ENCODE data around the gene EVC. TPM values are rescaled to one million over a fixed set of nuclear protein-coding genes. Genes with fewer than 3 reads are reported as not detected.

Gene EVC
- total and polyA plus RNA-seq, 2 experiments from 2014 or later, result 2.5 to 45.3 TPM

- peak in 1 of 2 donors; percentile 48 for DNase-seq (ENCODE audit: low read depth in 1 of 2, low spot score in 1 of 2)
- H3K36me3 ChIP-seq, result no peaks in the 10 kb centered on the region
- H3K4me1 ChIP-seq (ENCODE audit: low read depth), result no peaks in the 10 kb centered on the region
- TF ChIP-seq CTCF (IDR thresholded peaks at IDR 0.05; ENCODE audit: low read depth, low read length), result no peak
- H3K27me3 ChIP-seq, result no peaks in the 10 kb centered on the region
- H3K4me3 ChIP-seq, result no peak overlapping the region
- H3K27ac ChIP-seq, result no peak overlapping the region
- H3K9me3 ChIP-seq (ENCODE audit: low read depth), result no peaks in the 10 kb centered on the region
Observed at GRCh38 chr4:5712517-5712916, 1.5 kb downstream of the EVC start.

GRCh38 chr4:5712931-5713330, 1.9 kb downstream of the EVC start:
- DNase-seq (ENCODE audit: low read depth in 1 of 2, low spot score in 1 of 2), result no peak
- no peak for TF ChIP-seq CTCF (IDR thresholded peaks at IDR 0.05; ENCODE audit: low read depth, low read length)
- no peak overlapping the region for H3K27ac ChIP-seq

GRCh38 chr4:5713861-5714260, 2.9 kb downstream of the EVC start:
- Histone ChIP-seq H3K27me3 (no peaks in the 10 kb centered on the region), H3K36me3 (no peaks in the 10 kb centered on the region), H3K4me1 (ENCODE audit: low read depth) (no peaks in the 10 kb centered on the region), H3K27ac (no peak overlapping the region), H3K9me3 (ENCODE audit: low read depth) (no peaks in the 10 kb centered on the region), H3K4me3 (no peak overlapping the region)
- no peak for TF ChIP-seq CTCF (IDR thresholded peaks at IDR 0.05; ENCODE audit: low read depth, low read length)
- no peak for DNase-seq (ENCODE audit: low read depth in 1 of 2, low spot score in 1 of 2)

More at GRCh38 chr4:5712931-5713330, 1.9 kb downstream of the EVC start:
- no peaks in the 10 kb centered on the region for H3K36me3 ChIP-seq
- no peak overlapping the region for H3K4me3 ChIP-seq
- H3K9me3 ChIP-seq (ENCODE audit: low read depth), result no peaks in the 10 kb centered on the region
- no peaks in the 10 kb centered on the region for H3K27me3 ChIP-seq
- H3K4me1 ChIP-seq (ENCODE audit: low read depth), result no peaks in the 10 kb centered on the region

- Histone ChIP-seq H3K27ac (no peak overlapping the region), H3K4me3 (no peak overlapping the region), H3K4me1 (ENCODE audit: low read depth) (no peaks in the 10 kb centered on the region), H3K27me3 (no peaks in the 10 kb centered on the region), H3K9me3 (ENCODE audit: low read depth) (no peaks in the 10 kb centered on the region), H3K36me3 (no peaks in the 10 kb centered on the region)
- no peak for DNase-seq (ENCODE audit: low read depth in 1 of 2, low spot score in 1 of 2)
- no peak for TF ChIP-seq CTCF (IDR thresholded peaks at IDR 0.05; ENCODE audit: low read depth, low read length)
Observed at GRCh38 chr4:5715357-5715756, 4.4 kb downstream of the EVC start.

- no peak overlapping the region for H3K4me3 ChIP-seq
- no peak overlapping the region for H3K27ac ChIP-seq
- H3K4me1 ChIP-seq (ENCODE audit: low read depth), result no peaks in the 10 kb centered on the region
- no peak for TF ChIP-seq CTCF (IDR thresholded peaks at IDR 0.05; ENCODE audit: low read depth, low read length)
- no peaks in the 10 kb centered on the region for H3K27me3 ChIP-seq
- H3K36me3 ChIP-seq, result no peaks in the 10 kb centered on the region
- no peak for DNase-seq (ENCODE audit: low read depth in 1 of 2, low spot score in 1 of 2)
- H3K9me3 ChIP-seq (ENCODE audit: low read depth), result no peaks in the 10 kb centered on the region
Observed at GRCh38 chr4:5716391-5716790, 5.4 kb downstream of the EVC start.

Data from cardiac muscle cell (in vitro differentiated cells and primary cell).